K562 (cell line): ENCODE data around the gene IMMP2L.

Experiments used
- CBX3 ChIP-seq, 2 experiments: IDR thresholded peaks; 1 replicate in 1 of 2; 2 replicates in 1 of 2; pipeline ENCODE4 v1.6.1; 2012; ENCODE audit warnings: inconsistent platforms in 2 of 2, low read length in 2 of 2, borderline replicate concordance in 1 of 2, control low read depth in 1 of 2
- CBX5 ChIP-seq: IDR thresholded peaks from 2 replicates; pipeline ENCODE4 v1.6.1; 2014; ENCODE audit warnings: low read depth, borderline replicate concordance
- EZH2 ChIP-seq: IDR thresholded peaks from 2 replicates; pipeline ENCODE4 v1.6.1; 2012; ENCODE audit warnings: low read depth, mild to moderate bottlenecking, inconsistent platforms, low read length, borderline replicate concordance
- KAT2B ChIP-seq: IDR thresholded peaks from one replicate; pipeline ENCODE4 v1.6.1; 2012; ENCODE audit warnings: low read depth, mild to moderate bottlenecking, control low read depth, inconsistent platforms, low read length, moderate library complexity
- MEIS2 ChIP-seq: fragments of 450-650 bp; IDR thresholded peaks from 2 replicates; pipeline ENCODE4 v1.6.1; 2014; ENCODE audit warnings: mild to moderate bottlenecking; ENCODE audit not compliant: partially characterized antibody
- TCFL5 ChIP-seq: fragments of 250-450 bp; sonication (Bioruptor Pico); conservative IDR thresholded peaks from 2 replicates; pipeline ENCODE4 v1.6.1; 2021; ENCODE audit warnings: mild to moderate bottlenecking, moderate library complexity, matching md5 sums
- TF ChIP-seq, protein P1 (sequence below): fragments of 250-450 bp; sonication (Bioruptor Pico); IDR thresholded peaks from 2 replicates; pipeline ENCODE4 v1.4.0; 2020; ENCODE audit warnings: mild to moderate bottlenecking
- TF ChIP-seq, protein P2 (sequence below): sonication (generic); formaldehyde crosslinking; IDR thresholded peaks from 2 replicates; pipeline ENCODE4 v1.4.0; 2020; ENCODE audit warnings: mild to moderate bottlenecking, missing genetic modification reagents
- TF ChIP-seq, protein P3 (sequence below), 2 experiments: fragments of 200-800 bp in 1 of 2; sonication (Bioruptor generic) in 1 of 2; sonication (generic) in 1 of 2; formaldehyde crosslinking in 1 of 2; IDR thresholded peaks in 1 of 2; conservative IDR thresholded peaks in 1 of 2; 2 replicates each; pipeline versions ENCODE4 v1.5.0 to v1.6.1; 2016 to 2020; ENCODE audit warnings: missing compliant biosample characterization in 1 of 2, missing genetic modification characterization in 1 of 2, missing genetic modification reagents in 1 of 2
- TF ChIP-seq, protein P4 (sequence below): fragments of 450-650 bp; IDR thresholded peaks from 2 replicates; pipeline ENCODE4 v1.6.1; 2016

DNA sequence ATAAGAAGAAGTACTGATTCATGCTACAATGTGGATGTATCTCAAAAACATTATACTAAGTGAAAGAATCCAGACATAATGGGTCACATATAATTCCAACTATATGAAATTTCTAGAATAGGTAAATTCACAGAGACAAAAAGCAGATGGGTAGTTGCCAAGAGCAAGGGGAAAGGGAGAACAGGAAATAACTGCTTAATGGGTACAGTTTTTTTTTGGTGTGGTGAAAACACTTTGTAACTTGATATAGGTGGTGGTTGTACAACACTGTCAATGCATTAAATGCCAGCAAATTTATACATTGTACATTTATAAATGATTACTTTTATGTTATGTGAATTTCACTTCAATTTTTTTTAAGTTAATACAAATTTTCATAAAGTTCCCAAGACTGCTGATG, 490.7 kb downstream of the IMMP2L start:
- TF ChIP-seq, protein P1, sequence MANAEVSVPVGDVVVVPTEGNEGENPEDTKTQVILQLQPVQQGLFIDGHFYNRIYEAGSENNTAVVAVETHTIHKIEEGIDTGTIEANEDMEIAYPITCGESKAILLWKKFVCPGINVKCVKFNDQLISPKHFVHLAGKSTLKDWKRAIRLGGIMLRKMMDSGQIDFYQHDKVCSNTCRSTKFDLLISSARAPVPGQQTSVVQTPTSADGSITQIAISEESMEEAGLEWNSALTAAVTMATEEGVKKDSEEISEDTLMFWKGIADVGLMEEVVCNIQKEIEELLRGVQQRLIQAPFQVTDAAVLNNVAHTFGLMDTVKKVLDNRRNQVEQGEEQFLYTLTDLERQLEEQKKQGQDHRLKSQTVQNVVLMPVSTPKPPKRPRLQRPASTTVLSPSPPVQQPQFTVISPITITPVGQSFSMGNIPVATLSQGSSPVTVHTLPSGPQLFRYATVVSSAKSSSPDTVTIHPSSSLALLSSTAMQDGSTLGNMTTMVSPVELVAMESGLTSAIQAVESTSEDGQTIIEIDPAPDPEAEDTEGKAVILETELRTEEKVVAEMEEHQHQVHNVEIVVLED (CRISPR knock-in tag): no peak
- TF ChIP-seq, protein P2, sequence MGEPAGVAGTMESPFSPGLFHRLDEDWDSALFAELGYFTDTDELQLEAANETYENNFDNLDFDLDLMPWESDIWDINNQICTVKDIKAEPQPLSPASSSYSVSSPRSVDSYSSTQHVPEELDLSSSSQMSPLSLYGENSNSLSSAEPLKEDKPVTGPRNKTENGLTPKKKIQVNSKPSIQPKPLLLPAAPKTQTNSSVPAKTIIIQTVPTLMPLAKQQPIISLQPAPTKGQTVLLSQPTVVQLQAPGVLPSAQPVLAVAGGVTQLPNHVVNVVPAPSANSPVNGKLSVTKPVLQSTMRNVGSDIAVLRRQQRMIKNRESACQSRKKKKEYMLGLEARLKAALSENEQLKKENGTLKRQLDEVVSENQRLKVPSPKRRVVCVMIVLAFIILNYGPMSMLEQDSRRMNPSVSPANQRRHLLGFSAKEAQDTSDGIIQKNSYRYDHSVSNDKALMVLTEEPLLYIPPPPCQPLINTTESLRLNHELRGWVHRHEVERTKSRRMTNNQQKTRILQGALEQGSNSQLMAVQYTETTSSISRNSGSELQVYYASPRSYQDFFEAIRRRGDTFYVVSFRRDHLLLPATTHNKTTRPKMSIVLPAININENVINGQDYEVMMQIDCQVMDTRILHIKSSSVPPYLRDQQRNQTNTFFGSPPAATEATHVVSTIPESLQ: no peak
- TF ChIP-seq MEIS2 (no peak), TCFL5 (CRISPR knock-in tag) (no peak), KAT2B (no peak), CBX3 (IDR thresholded peaks at IDR 0.05; ENCODE audit: borderline replicate concordance in 1 of 2, low read length in 2 of 2) (no peak), EZH2 (no peak), CBX5 (no peak)
- TF ChIP-seq, protein P3, sequence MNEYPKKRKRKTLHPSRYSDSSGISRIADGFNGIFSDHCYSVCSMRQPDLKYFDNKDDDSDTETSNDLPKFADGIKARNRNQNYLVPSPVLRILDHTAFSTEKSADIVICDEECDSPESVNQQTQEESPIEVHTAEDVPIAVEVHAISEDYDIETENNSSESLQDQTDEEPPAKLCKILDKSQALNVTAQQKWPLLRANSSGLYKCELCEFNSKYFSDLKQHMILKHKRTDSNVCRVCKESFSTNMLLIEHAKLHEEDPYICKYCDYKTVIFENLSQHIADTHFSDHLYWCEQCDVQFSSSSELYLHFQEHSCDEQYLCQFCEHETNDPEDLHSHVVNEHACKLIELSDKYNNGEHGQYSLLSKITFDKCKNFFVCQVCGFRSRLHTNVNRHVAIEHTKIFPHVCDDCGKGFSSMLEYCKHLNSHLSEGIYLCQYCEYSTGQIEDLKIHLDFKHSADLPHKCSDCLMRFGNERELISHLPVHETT (CRISPR knock-in tag; conservative IDR thresholded peaks at IDR 0.05 in 1 of 2, IDR thresholded peaks at IDR 0.05 in 1 of 2): no peak
- TF ChIP-seq, protein P4, sequence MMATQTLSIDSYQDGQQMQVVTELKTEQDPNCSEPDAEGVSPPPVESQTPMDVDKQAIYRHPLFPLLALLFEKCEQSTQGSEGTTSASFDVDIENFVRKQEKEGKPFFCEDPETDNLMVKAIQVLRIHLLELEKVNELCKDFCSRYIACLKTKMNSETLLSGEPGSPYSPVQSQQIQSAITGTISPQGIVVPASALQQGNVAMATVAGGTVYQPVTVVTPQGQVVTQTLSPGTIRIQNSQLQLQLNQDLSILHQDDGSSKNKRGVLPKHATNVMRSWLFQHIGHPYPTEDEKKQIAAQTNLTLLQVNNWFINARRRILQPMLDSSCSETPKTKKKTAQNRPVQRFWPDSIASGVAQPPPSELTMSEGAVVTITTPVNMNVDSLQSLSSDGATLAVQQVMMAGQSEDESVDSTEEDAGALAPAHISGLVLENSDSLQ: no peak
